K562 (cell line): ENCODE measurements around the gene HSDL2. TPM values are rescaled to one million over a fixed set of nuclear protein-coding genes. Genes with fewer than 3 reads are reported as not detected.
"Not testable (repeated sequence)": the region's sequence is repeated elsewhere in the genome, so short reads cannot be mapped to it uniquely, and the experiment has no call there.

Experiments used
- ATAC-seq: fragments of 200-7000 bp; cut with Tn5 transposase; 3 replicates; pipeline ENCODE4 v1.9.1; 2020; ENCODE audit warnings: moderate library complexity
- BruUV-seq: library from RNA; stranded (reverse); fragments of 400-500 nt; replicated peaks from 2 replicates; lab custom pipeline; 2021; lab: Mats Ljungman, UMichigan
- CTCF ChIA-PET: fragments of 300-600 bp; formaldehyde crosslinking; extraction: SDS; loops from one replicate; lab custom pipeline; 2021; ENCODE audit warnings: low intra/inter-chr PET ratio; lab: Yijun Ruan, JAX
- POLR2A ChIA-PET: fragments of 300-600, 350-650 bp; sonication (Branson Sonifier 250); formaldehyde crosslinking; extraction: SDS; loops from one replicate; lab custom pipeline; 2021; ENCODE audit warnings: antibody characterized with exemption, inconsistent platforms; lab: Yijun Ruan, JAX
- DNase-seq, 4 experiments: peaks; one replicate each; pipeline versions ENCODE4 v3.0.0 to v3.0.0-alpha.2; 2011 to 2018; ENCODE audit warnings: low spot score in 3 of 4, mixed read lengths in 3 of 4; ENCODE audit errors: extremely low read depth in 1 of 4
- FAIRE-seq: peaks from 2 replicates; lab custom pipeline; 2011; peaks lifted over from hg19 to GRCh38; lab: Jason Lieb, UNC
- H2AFZ ChIP-seq: 2 replicates; pipeline ENCODE4 v1.6.0; 2011; ENCODE audit warnings: low read depth, low read length, control low read depth, inconsistent platforms
- H3K27ac ChIP-seq: fragments of 200-600 bp; 3 replicates; pipeline ENCODE4 v1.8.0; 2011; ENCODE audit warnings: low read depth, mild to moderate bottlenecking, control low read depth, inconsistent platforms, low read length, moderate library complexity, mixed read lengths; ENCODE audit errors: extremely low read depth
- H3K27me3 ChIP-seq, 2 experiments: fragments of 300-600 bp in 1 of 2; 2 replicates in 1 of 2; 3 replicates in 1 of 2; pipeline versions ENCODE4 v1.6.0 to v1.8.0; 2011; ENCODE audit warnings: inconsistent platforms in 2 of 2, low read length in 2 of 2, mild to moderate bottlenecking in 1 of 2, mixed read lengths in 1 of 2, moderate library complexity in 1 of 2; ENCODE audit not compliant: control insufficient read depth in 2 of 2, insufficient read depth in 2 of 2
- H3K36me3 ChIP-seq: fragments of 300-600 bp; 3 replicates; pipeline ENCODE4 v1.8.0; 2011; ENCODE audit warnings: mild to moderate bottlenecking, low read length, inconsistent platforms; ENCODE audit not compliant: control insufficient read depth, insufficient read depth
- H3K4me1 ChIP-seq, 2 experiments: fragments of 200-600 bp in 1 of 2; replicated peaks in 1 of 2; 2 replicates in 1 of 2; 3 replicates in 1 of 2; pipeline versions ENCODE4 v1.5.1 to v1.8.0; 2011; ENCODE audit warnings: inconsistent platforms in 2 of 2, low read length in 2 of 2, mild to moderate bottlenecking in 1 of 2, mixed read lengths in 1 of 2, moderate library complexity in 1 of 2; ENCODE audit not compliant: control insufficient read depth in 2 of 2, insufficient read depth in 2 of 2
- H3K4me2 ChIP-seq: 2 replicates; pipeline ENCODE4 v1.6.1; 2011; ENCODE audit warnings: low read length, control low read depth, inconsistent platforms, mixed read lengths; ENCODE audit not compliant: insufficient read depth
- H3K4me3 ChIP-seq: fragments of 200-600 bp; sonication (generic), shearing (Covaris generic); 2 replicates; pipeline ENCODE4 v1.5.1; 2016; ENCODE audit warnings: control low read depth, inconsistent platforms
- H3K79me2 ChIP-seq: fragments of 200-600 bp; 3 replicates; pipeline ENCODE4 v1.8.0; 2011; ENCODE audit warnings: low read length, inconsistent platforms; ENCODE audit not compliant: control insufficient read depth, insufficient read depth
- H3K9ac ChIP-seq, 2 experiments: 2 replicates each; pipeline versions ENCODE4 v1.6.0 to v1.6.1; 2011; ENCODE audit warnings: low read depth in 2 of 2, low read length in 2 of 2, control low read depth in 1 of 2, inconsistent platforms in 1 of 2, mild to moderate bottlenecking in 1 of 2, mixed read lengths in 1 of 2; ENCODE audit not compliant: insufficient read depth in 1 of 2
- H3K9me1 ChIP-seq: one replicate; pipeline ENCODE4 v1.6.0; 2011; ENCODE audit warnings: inconsistent platforms, mild to moderate bottlenecking, low read length, moderate library complexity; ENCODE audit not compliant: control insufficient read depth, insufficient read depth
- H3K9me3 ChIP-seq: replicated peaks from 2 replicates; pipeline ENCODE4 v1.5.1; 2011; ENCODE audit warnings: low read depth, low read length, inconsistent platforms; ENCODE audit not compliant: control insufficient read depth, insufficient read depth
- H4K20me1 ChIP-seq: replicated peaks from 2 replicates; pipeline ENCODE4 v1.6.1; 2011; ENCODE audit warnings: low read length, inconsistent platforms, mixed read lengths; ENCODE audit not compliant: control insufficient read depth, insufficient read depth
- CBX3 ChIP-seq, 2 experiments: IDR thresholded peaks; 1 replicate in 1 of 2; 2 replicates in 1 of 2; pipeline ENCODE4 v1.6.1; 2012; ENCODE audit warnings: inconsistent platforms in 2 of 2, low read length in 2 of 2, borderline replicate concordance in 1 of 2, control low read depth in 1 of 2
- CBX5 ChIP-seq: IDR thresholded peaks from 2 replicates; pipeline ENCODE4 v1.6.1; 2014; ENCODE audit warnings: low read depth, borderline replicate concordance
- HDGF ChIP-seq: fragments of 450-650 bp; IDR thresholded peaks from 2 replicates; pipeline ENCODE4 v1.6.1; 2016
- ZFP36 ChIP-seq: fragments of 150-350 bp; IDR thresholded peaks from 2 replicates; pipeline ENCODE4 v1.6.1; 2018; ENCODE audit warnings: low read length, low read depth; ENCODE audit not compliant: partially characterized antibody
- ZNF24 ChIP-seq: fragments of 450-650 bp; IDR thresholded peaks from 2 replicates; pipeline ENCODE4 v1.6.1; 2016
- ZNF431 ChIP-seq: sonication (generic); formaldehyde crosslinking; IDR thresholded peaks from 2 replicates; pipeline ENCODE4 v1.8.0; 2022; ENCODE audit warnings: mild to moderate bottlenecking, missing genetic modification reagents
- ZNF764 ChIP-seq: fragments of 250-450 bp; sonication (Bioruptor Pico); IDR thresholded peaks from 2 replicates; pipeline ENCODE4 v1.4.0; 2020; ENCODE audit warnings: low read depth, mild to moderate bottlenecking, moderate library complexity
- ZSCAN29 ChIP-seq: fragments of 450-650 bp; IDR thresholded peaks from 2 replicates; pipeline ENCODE4 v1.6.1; 2017
- WGBS: fragments of 100-300 bp; shearing (Covaris generic); methylation state at CpG from one replicate; pipeline ENCODE4 v1.1.6; 2016; ENCODE audit warnings: low coverage, mixed read lengths; ENCODE audit not compliant: insufficient coverage; ENCODE audit errors: missing lambda C conversion rate; 5-methylcytosine and 5-hydroxymethylcytosine counted together
- in situ Hi-C: fragments of 300-500 bp; cut with MboI; formaldehyde crosslinking; loops from 4 replicates; pipeline ENCODE4 v1.15.0; 2018; ENCODE audit warnings: inconsistent platforms, mixed read lengths
- intact Hi-C: fragments of 100-400 bp; cut with micrococcal nuclease; formaldehyde crosslinking; loops from 2 replicates; pipeline ENCODE4 v1.14.2; 2022
- polyA plus RNA-seq, 8 experiments: library from polyadenylated mRNA; depleted of rRNA in 4 of 8; stranded (reverse) in 5 of 8; unstranded in 3 of 8; fragments of >200 nt; fragmentation: Nextera tagmentation in 2 of 8; fragmentation: Illumina TruSeq in 1 of 8; extraction: Ambion mirVana in 2 of 8; extraction: Trizol in 1 of 8; gene quantifications; 2 replicates each; pipeline versions ENCODE4 v1.2.1 to v1.2.3, GENCODE V29; 2011 to 2014; ENCODE audit warnings: inconsistent platforms in 1 of 8, missing spikeins in 1 of 8
- total RNA-seq, 7 experiments: library from RNA; depleted of rRNA in 6 of 7; stranded (reverse); fragments of >200 nt in 6 of 7; fragmentation: Illumina TruSeq in 2 of 7; extraction: Trizol in 2 of 7; gene quantifications; 2 replicates each; pipeline versions ENCODE4 v1.2.1 to v1.2.3, GENCODE V29; 2011 to 2021; ENCODE audit warnings: low replicate concordance in 1 of 7

HSDL2 gene
- total and polyA plus RNA-seq, 9 of the 15 experiments (the other 6 are each of a cell fraction or from before 2014, with no cell fraction given) = 22.8 to 74.1 (median 35.6) TPM

DNA sequence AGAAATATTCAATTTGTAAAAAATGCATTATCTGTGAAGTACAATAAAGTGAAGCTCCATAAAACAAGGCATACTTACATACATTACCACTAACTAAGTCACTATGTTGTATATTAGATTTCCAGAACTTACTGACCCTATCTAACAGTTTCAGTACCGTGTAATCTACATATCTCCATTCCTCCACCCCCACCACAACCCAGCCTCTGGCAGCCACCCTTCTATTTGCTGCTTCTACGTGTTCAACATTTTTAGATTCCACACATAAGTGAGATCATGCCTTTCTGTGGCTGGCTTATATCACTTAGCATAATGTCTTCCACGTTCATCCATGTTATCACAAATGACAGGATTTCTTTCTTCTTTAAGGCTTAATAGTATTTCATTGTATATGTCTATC is 15.1 kb upstream of the HSDL2 start (continued):
- TF ChIP-seq ZNF24 = no peak
- no peak for TF ChIP-seq ZSCAN29
- no peak for TF ChIP-seq ZNF764
- no peak for TF ChIP-seq HDGF

DNA sequence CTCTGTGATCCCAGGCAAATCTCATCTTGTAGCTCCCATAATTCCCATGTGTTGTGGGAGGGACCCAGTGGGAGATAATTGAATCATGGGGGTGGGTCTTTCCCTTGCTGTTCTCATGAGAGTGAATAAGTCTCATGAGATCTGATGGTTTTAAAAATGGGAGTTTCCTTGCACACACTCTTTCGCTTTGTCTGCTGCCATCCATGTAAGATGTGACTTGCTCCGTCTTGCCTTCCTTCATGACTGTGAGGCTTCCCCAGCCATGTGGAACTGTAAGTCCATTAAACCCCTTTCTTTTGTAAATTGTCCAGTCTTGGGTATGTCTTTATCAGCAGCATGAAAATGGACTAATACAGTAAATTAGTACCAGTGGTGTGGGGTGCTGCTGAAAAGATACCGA is 14.7 kb upstream of the HSDL2 start:
- not testable (repeated sequence) for H3K36me3 ChIP-seq, FAIRE-seq
- TF ChIP-seq CBX3 (IDR thresholded peaks at IDR 0.05; ENCODE audit: borderline replicate concordance in 1 of 2, low read length in 2 of 2) = peak in 1 of 2 experiments; percentile 19; a peak in 1 of 3 replicates
- peak; percentile 37 for TF ChIP-seq ZFP36
- peak; percentile 98 for TF ChIP-seq ZNF431 (CRISPR knock-in tag)
- TF ChIP-seq CBX5 = 0 out of 2 replicates have a peak, but pooled peaks have one; percentile 62
- TF ChIP-seq, all 486 proteins: peak for 4; not testable (repeated sequence) for 482
- DNase-seq = peak in 1 of 4 experiments; percentile 17
- H3K79me2 ChIP-seq, H3K27me3 ChIP-seq, H2AFZ ChIP-seq, H3K27ac ChIP-seq, POLR2A ChIA-PET, BruUV-seq, H3K4me2 ChIP-seq, H4K20me1 ChIP-seq, H3K9ac ChIP-seq, H3K9me3 ChIP-seq, H3K4me1 ChIP-seq, H3K9me1 ChIP-seq, H3K4me3 ChIP-seq, ATAC-seq, CTCF ChIA-PET, in situ Hi-C loops: not testable (repeated sequence)
- intact Hi-C loops = loop anchor here (10.0 kb wide), 1 partner anchor 400 kb away; no protein-coding TSS in a partner anchor
- WGBS = 97% methylated on average over 3 of the region's 3 CpGs
